NCI-H460 (cell line): ENCODE measurements around the gene ADISSP. TPM values are rescaled to one million over a fixed set of nuclear protein-coding genes. Genes with fewer than 3 reads are reported as not detected.

Source experiments
- DNase-seq: peaks from one replicate; pipeline ENCODE4 v3.0.0-alpha.2; 2016; ENCODE audit warnings: low read depth; ENCODE audit errors: extremely low read depth
- polyA plus RNA-seq: library from polyadenylated mRNA; depleted of rRNA; stranded (reverse); fragments of >200 nt; gene quantifications from 2 replicates; pipeline ENCODE4 v1.2.3, GENCODE V29; 2014; cell fraction: nucleus; rRNA removed
- total RNA-seq: library from RNA; depleted of rRNA; stranded (reverse); fragments of >200 nt; shearing (Covaris generic); gene quantifications from 2 replicates; pipeline ENCODE4 v1.2.3, GENCODE V29; 2014; rRNA removed

Gene ADISSP
- 42.0 and 50.7 TPM in 2 replicates for total RNA-seq
- 58.3 and 60.7 TPM in 2 replicates for polyA plus RNA-seq

DNA sequence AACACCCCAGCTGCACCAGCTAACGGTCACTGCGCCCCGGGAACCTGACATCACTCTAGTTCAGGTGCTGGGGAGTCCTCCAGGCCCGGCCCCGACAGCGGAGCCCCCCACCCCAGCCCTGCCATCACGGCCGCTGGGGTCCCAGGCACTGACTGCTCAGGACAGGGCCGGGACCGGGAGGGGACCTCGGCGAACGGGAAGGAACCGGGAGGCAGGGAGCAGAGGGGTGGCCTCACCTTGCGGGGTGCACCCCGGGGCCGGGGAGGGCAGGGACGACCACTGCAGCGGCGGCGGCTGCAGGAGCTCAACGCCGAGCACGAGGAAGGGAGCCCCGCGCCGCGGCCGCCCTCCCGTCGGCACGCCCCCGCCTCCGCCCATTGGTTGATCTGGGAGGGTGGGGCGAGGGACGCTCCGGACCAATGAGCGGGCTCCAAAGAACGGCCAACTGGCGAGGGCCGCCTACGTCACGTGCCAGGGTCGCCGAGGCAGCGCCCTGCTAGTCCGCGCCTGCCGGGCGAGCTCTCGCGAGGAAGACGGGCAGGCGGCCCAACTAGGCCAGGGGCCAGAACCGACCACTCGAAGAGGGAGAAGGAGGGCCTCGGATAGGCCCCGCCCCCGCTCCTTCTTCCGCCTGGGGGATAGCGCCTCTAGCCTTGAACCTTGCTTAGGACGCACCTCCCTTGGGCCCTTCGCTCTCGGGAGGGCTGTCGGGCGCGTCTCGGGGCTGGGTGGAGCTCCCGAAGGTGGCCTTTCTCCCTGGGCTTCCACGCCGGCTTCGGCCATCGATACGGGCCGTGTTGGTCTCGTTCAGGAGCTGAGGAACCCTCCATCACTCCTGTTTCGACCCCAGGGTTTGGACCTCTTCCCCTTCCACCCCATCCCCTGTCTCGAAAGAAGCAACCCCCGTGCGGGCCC lies at the start of gene ADISSP:
ADISSP (minus strand) TSS at position 327 of the 915 bp plus-strand sequence. CDS start 7,653 bp downstream, outside the sequence.
- DNase-seq: peak; percentile 98

DNA sequence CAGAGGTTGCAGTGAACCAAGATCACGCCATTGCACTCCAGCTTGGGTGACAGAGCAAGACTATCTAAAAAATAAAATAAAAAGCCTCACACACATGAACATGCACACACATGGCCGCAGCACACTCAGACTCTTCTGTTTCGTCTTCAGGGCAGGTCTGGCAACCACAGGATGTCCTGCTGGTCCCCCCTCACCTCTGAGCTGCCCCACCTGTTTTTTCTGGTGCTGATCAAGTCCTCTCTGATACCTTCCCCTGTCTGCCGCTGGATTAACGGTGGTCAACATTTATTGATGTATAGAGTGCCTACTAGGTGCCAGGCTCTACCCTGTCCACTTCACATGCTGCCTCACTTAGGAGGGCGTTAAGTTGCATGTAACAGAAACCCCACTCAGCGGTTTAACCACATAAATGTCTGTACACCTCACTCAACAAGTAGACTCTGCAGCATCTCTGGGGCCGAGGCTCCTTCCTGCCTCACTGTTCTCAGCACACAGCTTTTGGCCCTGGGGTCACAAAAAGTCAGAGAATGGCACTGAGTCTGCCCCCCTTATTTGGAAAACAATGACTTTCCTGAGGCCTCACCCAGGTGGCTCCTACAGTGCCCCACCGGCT lies 48.3 kb upstream of the ADISSP start:
- DNase-seq: no peak

DNA sequence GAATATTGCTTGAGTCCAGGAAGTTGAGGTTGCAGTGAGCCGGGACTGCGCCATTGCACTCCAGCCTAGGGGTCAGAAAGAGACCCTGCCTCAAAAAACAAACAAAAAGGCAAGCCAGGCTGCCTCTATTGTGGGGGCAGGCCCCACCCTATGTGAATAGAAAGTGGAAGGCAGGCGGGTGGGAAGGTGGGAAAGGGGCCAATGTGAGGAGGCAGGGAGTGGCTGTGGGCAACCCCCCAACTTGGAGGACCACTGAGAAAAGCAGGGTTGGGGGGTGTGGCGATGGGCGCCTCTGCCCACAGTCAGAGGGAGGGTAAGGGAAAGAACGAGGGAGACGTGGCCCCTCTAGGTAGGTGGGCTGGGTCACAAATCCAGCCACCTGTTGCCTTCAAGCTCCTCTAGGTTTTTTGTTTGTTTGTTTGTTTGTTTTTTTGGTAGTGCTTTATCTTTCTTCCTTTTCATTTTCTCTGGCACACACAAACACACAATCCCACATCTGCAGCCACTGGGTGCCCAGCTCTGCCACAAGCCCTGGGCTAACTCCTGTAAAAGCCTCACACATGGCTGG lies 47.5 kb upstream of the ADISSP start:
- no peak for DNase-seq

DNA sequence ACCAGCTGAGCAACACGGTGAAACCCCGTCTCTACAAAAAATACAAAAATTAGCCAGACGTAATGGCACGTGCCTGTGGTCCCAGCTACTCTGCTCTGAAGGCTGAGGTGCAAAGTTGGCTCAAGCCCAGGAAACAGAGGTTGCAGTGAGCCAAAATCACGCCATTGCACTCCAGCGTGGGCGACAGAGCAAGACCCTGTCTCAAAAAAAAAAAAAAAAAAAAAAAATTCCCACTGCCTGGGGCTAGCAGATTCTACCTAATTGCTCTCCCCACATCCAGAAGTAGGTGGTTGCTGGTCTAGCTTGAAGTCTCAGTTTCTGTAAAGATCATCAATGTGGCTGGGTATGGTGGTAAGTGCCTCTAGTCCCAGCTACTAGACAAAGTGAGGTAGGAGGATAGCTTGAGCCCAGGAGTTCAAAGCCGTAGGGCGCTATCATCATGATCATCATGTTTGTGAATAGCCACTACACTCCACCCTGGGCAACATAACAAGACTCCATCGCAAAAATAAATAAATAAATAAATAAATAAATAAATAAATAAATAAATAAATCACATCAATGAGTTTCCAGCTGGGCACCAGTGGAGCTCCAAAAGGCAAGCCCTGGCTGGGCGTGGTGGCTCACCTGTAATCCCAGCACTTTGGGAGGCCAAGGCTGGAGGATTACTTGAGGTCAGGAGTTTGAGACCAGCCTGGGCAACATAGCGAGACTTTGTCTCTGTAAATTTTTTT lies 46.5 kb upstream of the ADISSP start:
- DNase-seq: no peak

DNA sequence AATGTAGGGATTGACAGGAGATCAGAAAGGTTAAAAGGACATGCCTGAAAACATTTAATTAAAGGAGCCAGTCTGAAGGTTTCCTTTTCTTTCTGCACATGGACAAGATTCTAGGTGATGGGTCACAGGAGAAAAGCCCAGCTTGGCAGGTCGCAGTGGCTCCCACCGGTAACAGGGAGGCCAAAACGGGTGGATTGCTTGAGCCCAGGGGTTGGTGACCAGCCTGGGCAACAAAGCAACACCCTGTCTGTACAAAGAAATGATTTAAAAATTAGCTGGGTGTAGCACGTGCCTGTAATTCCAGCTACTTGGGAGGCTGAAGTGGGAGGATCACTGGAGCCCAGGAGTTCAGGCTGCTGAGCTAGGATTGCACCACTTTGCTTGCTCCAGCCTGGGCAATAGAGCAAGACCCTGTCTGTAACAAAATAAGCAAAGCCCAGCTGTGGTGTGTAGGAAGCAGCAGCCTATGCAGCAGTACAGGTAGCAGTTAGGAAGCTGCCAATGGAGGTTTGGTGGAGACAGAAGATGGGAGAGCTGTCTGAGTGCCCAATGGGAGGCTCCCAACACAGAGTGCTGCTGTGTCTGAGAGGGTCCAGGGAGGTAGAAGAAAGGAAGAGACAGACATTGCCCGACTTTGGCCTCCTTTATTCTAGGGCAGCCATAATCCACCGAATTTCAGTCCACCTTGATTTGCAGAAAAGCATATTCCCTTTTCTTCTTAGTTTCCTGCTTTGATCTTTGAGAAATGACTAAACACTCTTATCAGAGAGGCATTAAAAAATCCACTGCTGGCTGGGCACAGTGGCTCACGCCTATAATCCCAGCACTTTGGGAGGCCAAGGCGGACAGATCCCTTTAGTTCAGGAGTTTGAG lies 45.7 kb upstream of the ADISSP start:
- no peak for DNase-seq

DNA sequence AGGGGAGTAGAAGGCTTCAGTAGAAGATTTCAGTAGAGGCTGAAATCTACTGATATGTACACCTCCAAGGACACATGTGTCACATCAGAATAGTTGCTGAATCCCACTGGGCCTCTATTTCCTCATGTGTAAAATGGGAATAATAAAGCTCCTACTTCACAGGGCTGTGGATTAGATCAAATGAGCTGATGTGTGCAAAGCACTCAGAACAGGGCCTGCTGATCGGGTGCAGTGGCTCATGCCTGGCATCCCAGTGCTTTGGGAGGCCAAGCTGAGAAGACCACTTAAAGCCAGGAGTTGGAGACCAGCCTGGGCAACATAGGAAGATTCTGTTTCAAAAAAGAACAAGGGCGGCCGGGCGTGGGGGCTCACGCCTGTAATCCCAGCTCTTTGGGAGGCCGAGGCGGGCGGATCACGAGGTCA lies 44.7 kb upstream of the ADISSP start:
- no peak for DNase-seq

GRCh38 chr20:3811467-3812258 lies 44.1 kb upstream of the ADISSP start:
- DNase-seq: peak; percentile 97

- no peak for DNase-seq
These were observed 41.0 kb upstream of the ADISSP start for GRCh38 chr20:3808544-3808943.

DNA sequence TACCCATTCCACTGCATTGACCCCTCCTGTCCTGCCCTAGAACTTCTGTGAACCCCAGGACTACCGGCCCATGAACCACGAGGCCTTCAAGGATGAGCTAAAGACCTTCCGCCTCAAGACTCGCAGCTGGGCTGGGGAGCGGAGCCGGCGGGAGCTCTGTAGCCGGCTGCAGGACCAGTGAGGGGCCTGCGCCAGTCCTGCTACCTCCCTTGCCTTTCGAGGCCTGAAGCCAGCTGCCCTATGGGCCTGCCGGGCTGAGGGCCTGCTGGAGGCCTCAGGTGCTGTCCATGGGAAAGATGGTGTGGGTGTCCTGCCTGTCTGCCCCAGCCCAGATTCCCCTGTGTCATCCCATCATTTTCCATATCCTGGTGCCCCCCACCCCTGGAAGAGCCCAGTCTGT lies 37.2 kb upstream of the ADISSP start:
- DNase-seq: no peak

DNA sequence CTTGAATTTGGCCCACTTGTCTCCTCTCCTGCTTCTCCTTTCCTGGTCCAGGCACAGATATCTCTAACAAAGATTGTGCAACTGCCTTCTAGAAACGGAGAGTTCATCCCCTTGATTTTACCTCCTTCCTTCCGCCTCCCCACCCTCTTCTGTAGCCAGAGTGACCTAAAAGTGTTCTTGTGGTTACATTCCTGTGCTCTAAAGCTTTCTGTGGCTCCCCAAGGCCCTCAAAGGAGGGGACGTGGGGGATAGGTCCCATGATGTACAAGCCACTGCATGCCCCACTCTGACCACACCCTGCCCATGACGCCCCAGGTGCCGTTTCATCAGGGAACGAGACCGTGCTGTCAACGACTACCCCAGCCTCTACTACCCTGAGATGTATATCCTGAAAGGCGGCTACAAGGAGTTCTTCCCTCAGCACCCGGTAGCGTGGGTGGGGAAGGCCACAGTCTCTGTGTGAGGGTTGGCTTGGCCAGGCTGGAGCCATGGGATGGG lies 36.8 kb upstream of the ADISSP start:
- no peak for DNase-seq

DNA sequence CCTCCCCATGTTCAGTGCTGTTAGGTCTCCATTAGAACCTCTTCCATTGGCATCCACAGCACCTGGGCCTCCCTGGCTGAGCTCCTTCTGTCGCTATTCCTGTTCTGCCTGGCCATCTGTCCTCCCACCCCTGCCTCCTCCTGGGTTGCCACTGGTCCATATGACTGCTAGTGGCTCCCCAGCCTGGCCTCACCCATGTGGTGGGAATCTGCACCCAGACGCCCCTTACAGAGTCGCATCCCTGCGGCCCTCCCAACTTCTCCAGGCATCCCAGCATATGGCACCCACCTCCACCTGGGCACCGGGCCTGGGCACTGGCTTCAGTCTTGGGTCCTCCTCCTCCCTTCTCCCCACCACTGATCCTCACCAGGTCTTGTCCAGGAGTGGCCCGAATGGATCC lies 36.3 kb upstream of the ADISSP start:
- DNase-seq: no peak

DNA sequence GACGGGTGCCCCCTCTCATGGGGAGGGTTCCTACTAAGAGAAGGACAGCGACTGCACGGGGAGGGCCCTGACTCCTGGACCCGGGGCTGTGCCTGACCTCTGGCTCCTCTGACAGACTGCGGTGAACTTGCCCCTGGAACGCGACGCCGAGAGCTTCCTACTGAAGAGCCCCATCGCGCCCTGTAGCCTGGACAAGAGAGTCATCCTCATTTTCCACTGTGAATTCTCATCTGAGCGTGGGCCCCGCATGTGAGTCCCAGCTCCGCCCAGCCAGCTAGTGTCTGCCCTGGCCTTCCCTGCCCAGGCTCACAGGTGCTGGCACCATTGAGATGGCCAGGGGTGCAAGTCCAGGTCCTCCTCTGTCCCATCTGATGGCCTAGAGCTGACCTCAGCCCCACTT lies 35.7 kb upstream of the ADISSP start:
- DNase-seq: no peak

GRCh38 chr20:3802524-3803239 lies 35.1 kb upstream of the ADISSP start:
- no peak for DNase-seq

DNA sequence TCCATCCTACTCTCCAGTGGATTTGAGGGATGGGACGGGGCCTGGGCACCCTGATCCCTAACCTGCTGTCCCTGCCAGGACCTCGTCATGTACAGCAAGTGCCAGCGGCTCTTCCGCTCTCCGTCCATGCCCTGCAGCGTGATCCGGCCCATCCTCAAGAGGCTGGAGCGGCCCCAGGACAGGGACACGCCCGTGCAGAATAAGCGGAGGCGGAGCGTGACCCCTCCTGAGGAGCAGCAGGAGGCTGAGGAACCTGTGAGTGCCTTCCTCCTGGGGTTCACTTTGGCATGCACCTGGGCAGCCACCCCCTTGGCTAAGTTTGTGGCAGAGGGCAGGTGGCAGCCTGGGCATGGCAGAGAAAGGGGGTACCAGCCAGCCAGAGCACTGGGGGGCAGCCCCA lies 34.3 kb upstream of the ADISSP start:
- DNase-seq: no peak

- no peak for DNase-seq
These were observed 33.7 kb upstream of the ADISSP start for GRCh38 chr20:3801299-3801698.

GRCh38 chr20:3800878-3801260 lies 33.3 kb upstream of the ADISSP start:
- no peak for DNase-seq

DNA sequence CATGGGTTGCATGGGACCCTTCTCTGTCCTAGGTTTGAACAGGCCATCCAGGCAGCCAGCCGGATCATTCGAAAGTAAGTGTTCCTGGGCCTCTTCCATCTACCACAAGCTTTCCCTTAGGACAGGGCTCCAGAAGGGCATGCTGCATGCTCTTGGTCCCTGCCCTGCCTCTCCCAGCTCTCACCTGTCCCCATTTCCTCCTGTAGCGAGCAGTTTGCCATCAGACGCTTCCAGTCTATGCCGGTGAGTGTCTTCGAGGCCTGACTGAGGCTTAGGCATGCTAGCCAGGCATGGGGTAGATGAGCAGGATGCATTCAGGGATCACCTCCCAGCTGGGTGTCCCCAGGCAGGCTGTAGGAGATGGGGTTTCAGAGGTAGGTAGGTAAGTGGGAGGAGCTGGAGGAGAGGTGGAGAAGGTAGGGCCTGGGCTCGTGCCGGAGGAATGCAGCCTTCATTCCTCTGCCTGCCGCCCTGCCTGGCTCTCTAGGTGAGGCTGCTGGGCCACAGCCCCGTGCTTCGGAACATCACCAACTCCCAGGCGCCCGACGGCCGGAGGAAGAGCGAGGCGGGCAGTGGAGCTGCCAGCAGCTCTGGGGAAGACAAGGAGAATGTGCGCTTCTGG lies 32.8 kb upstream of the ADISSP start:
- DNase-seq: no peak

GRCh38 chr20:3798908-3799248 lies 31.3 kb upstream of the ADISSP start:
- DNase-seq: no peak
